Inflammatory macrophage (primary cell): ENCODE results near the gene KPNB1.

Source experiments
- DNase-seq, 2 donors: peaks; one replicate each; pipeline ENCODE4 v3.0.0-alpha.2; 2020 to 2022
- total RNA-seq, 18 experiments: gene quantifications; one replicate each; lab custom pipeline; 2026; ENCODE audit warnings: mixed read lengths in 6 of 18, inconsistent platforms in 2 of 18; lab: John Stamatoyannopoulos, UW

The KPNB1 gene
- total RNA-seq = 329 to 711 (median 436) reads per million in 18 experiments

DNA sequence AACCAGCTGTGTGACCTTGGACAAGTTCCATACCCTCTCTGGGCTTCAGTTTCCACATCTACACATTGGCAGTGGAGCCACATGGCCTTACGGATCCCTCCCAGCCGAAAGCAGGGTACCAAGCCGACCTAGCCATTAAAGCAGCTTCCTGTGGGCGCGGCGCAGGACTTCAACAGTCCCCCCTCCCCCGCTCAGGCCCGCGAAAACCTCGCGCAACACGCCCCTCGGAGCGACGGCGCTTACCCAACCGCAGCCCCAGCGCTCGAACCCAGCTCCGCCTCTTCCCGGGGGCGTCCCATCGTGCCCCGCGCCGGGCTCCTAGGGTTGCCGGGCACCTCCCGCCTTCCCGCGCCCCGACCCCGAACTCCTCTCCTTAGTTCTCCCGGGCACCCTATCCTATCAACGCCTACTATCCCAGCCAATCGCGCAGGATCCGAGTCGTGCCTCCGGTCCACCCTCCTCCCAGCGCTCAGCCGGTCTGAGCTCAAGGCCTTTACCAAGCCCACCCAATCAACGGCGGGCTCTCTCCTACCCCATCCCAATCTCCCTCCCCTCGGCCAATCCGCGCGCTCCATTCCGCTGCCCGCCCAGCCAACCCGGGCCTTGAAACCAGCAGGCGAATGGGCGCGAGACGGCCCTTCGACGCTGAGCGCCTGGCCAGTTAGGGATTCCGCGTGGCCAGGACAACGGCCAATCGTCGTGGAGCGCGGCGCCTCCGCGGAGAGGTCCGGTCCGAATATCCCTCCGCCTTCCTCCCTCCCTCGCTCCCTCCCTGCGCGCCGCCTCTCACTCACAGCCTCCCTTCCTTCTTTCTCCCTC, at the start of gene KPNB1:
Gene KPNB1, plus strand, starts transcription at position 767 of the 819 bp plus-strand sequence. CDS start 326 bp downstream, outside the sequence.
- DNase-seq = peak; percentile 100

- DNase-seq = no peak
Observed at GRCh38 chr17:47603830-47604597, 45.7 kb upstream of the KPNB1 start.

GRCh38 chr17:47604598-47604927, 45.2 kb upstream of the KPNB1 start:
- no peak for DNase-seq

GRCh38 chr17:47605011-47605410, 44.7 kb upstream of the KPNB1 start:
- no peak for DNase-seq

DNA sequence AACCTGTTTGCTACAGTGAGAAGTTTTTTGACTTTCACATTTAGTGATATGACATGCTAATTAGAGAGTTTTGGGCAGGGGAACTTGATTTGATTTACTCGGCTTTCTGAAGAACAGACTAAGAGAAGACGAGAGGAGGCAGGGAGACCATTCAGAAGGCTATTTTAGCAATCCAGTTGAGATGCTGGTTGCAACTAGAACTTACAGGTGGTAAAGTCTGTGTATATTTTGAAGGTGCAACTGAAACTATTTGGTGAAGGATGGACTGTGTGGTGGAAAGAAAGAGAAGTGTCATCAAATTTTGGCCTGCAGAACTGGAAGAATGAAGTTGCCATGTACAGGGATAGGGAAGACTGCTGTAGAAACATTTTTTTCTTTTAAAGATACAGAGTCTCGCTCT, 42.2 kb upstream of the KPNB1 start:
- DNase-seq = no peak

DNA sequence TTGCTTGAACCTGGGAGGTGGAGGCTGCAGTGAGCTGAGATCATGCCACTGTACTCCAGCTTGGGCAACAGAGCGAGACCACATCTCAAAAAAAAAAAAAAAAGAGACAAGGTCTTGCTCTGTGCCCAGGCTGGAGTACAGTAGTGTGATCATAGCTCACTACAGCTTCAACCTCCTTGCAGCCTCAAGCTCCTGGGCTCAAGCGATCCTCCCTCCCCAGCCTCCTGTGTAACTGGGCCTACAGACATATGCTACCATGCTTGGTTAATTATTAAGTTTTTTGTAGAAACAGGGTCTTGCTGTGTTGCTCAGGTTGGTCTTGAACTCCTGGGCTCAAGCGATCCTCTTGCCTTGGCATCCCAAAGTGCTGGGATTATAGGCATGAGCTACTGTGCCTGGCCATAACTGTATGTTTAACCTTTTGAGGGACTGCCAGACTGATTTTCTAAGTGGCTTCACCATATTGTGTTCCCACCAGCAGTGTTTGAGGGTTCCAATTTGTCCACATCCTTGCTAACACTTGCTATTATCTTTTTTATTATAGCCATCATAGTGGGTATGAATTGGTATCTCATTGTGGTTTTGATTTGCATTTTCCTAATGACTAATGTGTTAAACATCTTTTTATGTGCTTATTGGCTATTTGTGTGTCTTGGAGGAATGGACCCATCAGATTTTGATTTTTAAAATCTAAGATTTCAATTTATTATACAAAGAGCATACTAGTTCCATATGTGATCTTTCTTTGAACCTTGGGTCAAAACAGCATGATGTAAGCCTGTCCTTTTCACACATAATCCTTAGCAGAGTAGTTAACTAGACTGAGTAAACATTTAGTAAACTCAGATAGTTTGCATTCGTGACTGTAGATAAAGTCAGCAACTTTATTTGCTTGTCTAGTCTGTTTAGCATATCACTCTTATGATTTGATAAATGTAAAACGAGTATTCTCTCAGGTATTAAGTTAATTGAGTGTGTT, 38.1 kb upstream of the KPNB1 start:
- DNase-seq = no peak

- peak; percentile 11 to 68 for DNase-seq
Observed at GRCh38 chr17:47615766-47616424, 33.8 kb upstream of the KPNB1 start.

GRCh38 chr17:47618410-47618809, 31.3 kb upstream of the KPNB1 start:
- DNase-seq = peak; percentile 5 to 33

DNA sequence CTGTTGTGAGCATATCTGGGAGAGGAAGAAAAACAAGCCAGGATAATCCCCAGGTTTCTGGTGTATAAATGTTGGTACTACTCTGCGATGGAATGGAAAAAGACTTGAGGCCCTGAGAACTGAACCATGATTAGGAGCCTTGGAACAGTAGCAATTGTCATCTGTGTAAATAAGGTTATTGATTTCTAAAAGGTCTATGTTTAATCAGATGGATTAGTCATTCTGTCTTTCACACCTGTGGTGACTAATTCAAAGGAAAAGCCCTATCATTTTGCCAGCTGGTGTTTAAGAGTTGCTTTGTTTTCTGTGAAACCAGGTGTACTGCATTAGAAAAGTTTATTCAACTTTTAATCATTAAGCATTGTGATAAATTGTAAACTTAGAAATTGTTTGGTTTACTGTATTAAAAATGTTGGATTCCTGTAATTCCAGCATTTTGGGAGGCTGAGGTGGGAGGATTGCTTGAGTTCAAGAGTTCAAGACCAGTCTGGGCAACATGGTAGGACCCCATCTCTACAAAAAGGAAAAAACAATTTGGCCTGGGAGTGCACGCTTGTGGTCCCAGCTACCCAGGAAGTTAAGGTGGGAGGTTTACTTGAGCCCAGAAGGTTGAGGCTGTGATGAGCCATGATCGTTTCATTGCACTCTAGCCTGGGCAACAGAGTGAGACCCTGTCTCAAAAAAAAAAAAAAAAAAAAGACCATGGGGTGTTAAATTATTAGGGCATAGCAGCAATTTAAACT, 29.0 kb upstream of the KPNB1 start:
- no peak for DNase-seq

DNA sequence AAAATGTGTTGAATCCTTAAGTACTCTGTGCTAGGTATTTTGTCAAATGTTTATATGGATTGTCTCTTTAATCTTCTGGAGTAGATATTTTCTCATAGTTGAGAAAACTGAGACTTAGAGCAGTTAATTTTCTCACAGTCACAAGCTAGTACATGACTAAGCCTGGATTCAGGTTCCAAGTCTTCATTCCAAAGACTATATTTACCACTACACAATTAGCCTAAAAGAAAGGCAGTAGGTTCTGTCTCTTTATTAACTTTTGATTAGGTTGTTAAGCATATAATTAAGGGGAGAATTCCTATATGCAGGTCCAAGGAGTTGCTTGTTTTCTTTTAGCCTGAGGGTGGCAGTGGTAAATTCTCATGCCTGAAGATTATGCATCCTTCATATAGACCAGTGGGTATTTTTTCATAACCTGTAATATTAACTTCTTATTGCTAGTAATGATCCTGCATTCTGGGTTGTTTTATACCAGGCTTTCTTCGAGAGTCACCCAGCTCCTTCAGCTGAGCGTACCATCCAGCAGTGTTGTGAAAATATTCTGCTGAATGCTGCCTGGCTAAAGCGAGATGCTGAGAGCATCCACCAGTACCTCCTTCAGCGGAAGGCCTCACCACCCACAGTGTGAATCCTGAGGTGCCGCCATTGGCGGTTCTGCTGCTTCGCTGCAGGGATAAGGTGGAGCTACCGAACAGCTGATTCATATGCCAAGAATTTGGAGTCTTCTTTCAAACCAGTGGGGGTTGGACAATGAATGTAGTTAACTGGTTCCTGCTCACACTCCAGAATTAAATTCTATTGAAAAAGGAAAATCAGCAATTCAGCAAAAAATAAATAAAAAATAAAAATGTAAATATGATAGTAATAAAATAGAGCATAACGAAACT, 28.2 kb upstream of the KPNB1 start:
- no peak for DNase-seq

- no peak for DNase-seq
Observed at GRCh38 chr17:47622180-47622549, 27.6 kb upstream of the KPNB1 start.

- DNase-seq = no peak
Observed at GRCh38 chr17:47624727-47625068, 25.0 kb upstream of the KPNB1 start.

DNA sequence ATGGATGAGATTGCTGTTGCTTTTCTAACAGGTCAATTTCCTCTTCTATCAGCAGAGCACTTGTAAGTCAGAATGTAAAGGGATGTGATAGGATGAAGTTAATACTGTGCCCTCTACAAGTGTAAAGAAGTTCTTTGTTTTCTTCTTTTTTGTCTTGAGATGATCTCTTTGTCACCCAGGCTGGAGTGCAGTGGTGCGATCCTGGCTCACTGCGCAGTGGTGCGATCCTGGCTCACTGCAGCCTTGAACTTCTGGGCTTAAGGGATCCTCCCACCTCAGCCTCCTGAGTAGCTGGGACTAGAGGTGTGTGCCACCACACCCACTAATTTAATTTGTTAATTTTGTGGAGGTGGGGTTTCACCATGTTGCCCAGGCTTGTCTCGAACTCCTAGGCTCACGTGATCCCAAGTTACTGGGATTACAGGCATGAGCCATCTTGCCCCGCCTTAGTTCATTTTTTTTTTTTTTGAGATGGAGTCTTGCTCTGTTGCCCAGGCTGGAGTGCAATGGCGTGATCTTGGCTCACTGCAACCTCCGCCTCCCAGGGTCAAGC, 21.6 kb upstream of the KPNB1 start:
- DNase-seq = no peak

GRCh38 chr17:47629826-47630225, 19.9 kb upstream of the KPNB1 start:
- DNase-seq = peak; percentile 35

GRCh38 chr17:47630614-47631013, 19.1 kb upstream of the KPNB1 start:
- DNase-seq = no peak

- DNase-seq = no peak
Observed at GRCh38 chr17:47632991-47633390, 16.7 kb upstream of the KPNB1 start.

DNA sequence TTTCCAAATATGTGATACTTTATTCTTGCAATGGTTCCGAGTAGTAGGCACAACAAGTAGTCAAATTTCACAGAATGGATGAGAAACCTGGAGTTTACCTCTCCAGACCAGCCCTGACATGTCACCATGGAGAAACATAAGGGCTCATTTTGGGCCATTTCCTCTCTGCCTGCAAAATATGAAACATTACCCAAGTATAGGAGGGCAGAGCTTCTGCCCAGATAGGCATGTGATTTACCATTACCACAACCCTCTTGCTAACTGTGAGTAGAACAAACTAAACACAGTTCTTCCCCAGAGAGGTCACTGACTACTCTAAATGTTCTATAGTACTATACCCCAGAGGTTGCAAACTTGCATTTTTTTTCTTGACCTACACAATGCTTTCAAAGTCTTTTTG, 15.7 kb upstream of the KPNB1 start:
- DNase-seq = peak; percentile 64 to 74

DNA sequence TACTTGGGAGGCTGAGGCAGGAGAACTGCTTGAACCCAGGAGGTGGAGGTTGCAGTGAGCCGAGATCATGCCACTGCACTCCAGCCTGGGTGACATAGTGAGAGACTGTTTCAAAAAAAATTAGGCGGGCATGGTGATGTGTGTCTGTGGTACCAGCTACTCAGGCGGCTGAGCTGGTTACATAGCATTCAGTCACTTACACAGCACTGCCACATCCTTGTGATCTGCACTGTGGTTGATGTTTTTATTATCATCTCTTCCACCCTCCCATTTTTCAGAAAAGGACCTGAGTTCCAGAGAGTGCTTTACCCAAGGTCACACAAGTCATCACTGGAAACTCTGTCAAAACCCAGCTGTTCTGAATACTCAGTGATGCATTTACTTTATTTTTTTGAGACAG, 14.8 kb upstream of the KPNB1 start:
- no peak for DNase-seq

DNA sequence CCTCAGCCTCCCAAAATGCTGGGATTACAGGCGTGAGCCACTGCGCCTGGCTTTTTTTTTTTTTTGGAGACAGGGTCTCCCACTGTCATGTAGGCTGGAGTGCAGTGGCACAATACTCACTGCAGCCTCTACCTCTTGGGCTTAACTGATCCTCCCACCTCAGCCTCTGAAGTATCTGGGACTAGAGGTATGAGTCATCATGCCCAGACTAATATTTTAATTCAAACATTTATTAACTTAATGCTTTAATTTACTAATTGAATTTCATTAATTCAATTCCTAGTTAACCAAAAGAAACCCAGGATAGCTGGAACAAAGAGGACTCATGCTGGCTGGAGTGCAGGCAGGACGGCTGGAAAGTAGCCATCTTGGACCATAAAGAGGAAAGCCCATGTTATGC, 14.0 kb upstream of the KPNB1 start:
- DNase-seq = no peak
